Retina (tissue), 1 donor: ENCODE measurements around the gene GALNT12.

Experiments
- DNase-seq: peaks from one replicate; pipeline ENCODE4 v3.0.0-alpha.2; 2016

The GALNT12 gene

DNA sequence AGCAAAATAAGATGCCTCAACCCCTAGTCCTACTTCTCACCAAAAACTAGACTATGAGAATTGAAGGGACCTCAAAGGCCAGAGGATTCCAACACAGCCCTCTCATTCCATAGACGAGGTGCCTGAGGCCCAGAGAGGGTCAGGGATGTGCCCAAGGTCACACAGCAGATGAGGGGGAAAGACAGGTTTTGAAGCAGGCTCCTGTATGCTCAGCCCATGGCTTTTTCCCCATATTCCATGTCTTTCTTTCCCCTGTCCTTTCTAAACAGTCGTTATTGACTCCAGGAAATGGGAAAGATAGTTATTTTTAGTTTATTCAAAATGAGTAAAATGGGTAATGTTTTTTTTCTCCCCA is 75.1 kb downstream of the GALNT12 start:
- DNase-seq, result no peak

DNA sequence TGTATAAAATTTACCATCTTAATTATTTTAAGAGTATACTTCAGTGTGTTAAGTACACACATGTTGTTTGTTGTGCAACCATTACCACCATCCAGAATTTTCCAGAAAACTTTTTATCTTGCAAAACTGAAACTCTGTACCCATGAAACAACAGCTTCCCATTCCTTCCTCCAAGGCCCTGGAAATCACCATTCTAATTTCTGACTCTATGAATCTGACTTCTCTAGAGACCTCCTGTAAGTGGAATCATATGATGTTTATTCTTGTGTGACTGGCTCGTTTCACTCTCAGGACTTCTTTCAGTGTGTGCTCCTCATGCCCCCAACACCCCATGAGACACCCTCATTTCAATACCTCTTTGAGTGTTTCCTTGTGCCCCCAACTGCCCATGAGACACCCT is 75.8 kb downstream of the GALNT12 start:
- no peak for DNase-seq

DNA sequence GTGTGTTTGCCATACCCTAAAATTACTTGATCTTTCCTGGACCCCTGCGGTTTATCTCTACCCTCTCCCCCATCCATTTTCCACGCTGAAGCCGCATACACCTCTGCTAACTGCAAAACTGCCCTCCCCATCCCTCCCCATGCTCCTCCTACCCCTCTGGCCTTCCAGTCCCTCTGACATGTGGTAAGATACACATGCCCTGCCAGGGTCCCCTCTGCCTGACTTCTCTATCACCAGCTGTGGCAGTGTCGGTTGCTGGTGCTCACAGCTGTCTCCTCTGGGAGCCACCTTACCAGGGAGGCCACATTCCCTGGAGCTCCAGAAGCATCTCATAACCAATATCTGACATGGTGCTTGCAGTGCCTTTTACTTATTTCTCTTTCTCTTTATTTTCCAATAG is 77.4 kb downstream of the GALNT12 start:
- DNase-seq, result no peak

DNA sequence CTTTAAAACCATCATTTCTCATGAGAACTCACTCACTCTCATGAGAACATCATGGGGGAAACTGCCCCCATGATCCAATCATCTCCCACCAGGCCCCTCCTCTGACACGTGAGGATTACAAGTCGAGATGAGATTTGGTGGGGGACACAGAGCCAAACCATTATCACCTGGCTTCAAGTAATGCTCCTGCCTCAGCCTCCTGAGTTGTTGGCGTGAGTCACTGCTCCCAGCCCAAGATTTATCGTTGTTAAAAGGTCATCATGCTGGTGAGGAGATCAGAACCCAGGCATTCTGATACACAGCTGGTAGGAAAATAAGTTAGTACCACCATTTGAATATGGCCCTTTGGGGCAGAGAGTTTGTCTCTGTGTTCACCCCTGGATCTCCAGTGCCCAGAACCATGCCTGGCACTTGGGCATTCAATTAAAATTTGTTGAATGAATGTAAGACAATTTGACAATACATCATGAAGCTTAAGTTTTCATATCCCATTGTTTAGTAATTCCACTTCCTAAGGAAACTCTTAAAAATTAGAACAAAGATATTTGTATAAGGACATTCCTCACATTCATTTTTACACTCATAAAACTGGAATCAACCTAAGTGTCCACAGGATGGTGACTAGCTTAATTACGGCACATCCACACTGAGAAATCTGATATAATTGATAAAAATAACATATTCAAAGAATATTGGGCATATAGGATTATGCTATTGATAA is 78.3 kb downstream of the GALNT12 start:
- DNase-seq, result no peak

DNA sequence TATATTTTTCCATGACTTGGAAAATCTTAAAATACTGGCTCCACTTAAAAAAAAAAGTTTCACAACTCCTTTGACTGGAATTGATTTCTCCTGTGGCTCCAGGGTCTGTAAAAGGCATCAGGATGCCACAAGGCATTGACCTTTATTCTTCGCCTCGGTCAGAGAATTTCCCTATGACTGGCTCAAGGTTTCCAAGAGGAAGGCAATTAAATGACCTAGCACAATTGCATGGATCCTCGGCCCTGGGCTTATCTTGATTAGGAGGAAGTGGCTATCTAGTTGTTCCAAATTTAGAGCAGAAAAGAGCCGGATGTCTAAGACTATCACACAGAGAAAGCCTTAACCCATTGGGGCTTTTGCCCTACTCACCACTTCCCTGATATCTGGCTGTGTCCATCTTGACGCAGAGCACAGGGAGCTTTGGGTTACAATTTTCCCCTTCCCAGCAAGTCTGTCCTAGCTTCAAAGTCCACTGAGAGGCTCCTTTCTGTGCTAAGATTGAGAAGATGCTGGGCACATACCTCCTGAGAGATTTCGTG is 79.3 kb downstream of the GALNT12 start:
- no peak for DNase-seq

DNA sequence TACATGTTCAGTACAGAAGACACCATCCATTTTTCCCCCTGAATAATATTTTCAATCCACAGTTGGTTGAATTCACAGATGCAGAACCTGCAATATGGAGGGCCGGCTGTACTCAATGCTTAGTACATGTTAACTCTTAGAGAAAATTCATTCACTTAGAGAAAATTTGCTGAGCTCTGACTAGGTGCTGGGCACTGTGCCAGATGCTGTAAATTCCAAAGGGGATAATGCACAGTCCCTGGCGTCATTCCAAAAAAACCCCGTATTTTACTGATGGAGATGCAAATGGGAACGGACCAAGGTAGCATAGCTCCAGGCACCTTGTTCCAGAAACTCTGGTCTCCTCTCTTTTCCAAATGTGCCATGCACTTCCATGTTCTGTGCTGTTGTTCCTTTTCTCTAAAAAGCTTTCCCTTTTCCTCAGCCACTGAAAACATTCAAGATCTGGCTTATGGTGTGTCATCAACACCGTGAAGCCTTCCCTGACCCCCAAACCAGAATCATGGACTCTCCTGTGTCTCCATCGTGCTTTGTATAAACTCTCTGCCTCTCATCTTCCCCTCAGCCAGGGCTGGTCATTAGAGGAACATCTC is 80.5 kb downstream of the GALNT12 start:
- DNase-seq, result no peak

DNA sequence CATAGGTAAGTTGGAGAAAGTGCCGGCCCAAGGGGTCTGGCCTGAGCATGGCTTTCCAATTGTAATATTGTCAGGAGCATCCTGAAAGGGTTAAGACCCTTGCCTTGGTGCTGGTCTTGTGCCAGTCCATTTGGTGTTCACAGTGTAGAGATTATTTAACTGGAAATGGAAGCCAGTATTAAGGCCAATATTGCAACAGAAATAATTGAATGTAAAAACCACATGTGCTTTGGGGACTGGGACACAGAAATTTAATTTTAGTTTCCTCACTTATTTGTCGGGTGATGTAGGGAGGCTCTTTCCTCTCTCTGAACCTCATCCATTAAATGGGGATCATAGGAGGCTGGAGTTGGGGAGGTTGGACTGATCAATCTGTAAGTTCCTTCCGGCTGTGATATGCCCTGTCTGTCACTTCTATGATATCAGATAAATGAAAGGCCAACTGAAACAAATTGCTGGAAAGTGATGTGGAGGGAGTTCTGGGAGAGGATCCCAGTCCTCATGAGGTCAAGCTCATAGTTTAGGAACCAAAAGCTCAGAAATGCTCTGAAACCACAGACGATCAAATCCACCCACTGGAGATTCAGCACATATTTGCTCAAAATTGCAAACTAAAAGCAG is 81.4 kb downstream of the GALNT12 start:
- DNase-seq, result no peak

DNA sequence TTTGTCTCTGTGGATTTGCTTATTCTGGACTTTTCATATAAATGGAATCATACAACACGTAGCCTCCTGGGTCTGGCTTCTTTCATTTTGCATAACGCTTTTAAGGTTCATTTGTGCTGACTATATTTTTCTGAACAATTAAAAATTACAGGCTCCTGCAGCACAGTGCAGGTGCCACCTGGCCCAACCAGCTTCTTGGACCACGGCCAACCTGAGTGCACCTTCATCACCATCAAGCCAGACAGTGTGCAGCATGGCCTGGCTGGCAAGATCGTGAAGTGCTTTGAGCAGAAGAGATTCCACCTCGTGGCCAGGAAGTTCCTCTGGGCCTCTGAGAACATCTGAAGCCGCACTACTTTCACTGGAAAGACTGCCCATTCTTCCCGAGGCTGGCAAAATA is 82.8 kb downstream of the GALNT12 start:
- DNase-seq, result no peak

DNA sequence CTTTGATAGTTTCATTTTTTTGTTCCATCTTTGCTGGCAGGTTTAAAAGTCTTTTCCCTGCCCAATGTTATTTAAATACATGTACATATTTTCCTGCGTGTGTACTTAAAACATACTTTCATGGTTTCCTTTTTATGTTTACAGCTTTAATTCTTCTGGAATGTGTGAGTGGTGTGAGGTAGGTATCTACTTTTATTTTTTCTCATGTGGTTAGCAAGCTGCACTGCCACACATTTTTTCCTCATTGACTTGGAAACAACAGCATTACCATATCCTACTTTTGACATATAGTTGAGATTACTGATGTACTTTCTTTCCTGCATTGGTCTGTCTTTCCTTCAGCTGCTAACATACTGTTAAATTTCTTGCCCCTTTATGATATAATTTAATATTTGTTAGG is 84.8 kb downstream of the GALNT12 start:
- DNase-seq, result no peak

DNA sequence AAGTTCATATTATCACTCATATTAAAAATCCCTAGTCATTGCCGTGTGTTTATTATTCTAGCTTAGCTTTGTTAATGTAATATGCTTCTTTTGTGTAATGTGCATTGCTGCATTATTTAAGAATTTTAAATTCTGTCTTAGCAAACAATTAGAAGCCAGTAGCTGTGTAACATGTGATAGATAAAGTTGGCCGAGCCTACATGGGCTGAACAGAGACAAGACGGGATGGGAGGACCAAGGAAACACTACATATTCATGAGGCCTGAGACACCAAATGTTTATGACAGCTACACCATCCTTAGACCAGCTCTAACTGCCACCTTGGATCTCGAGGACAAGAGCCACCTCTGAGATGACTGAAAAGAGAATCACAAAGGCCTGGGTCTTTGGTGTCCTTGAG is 85.2 kb downstream of the GALNT12 start:
- DNase-seq, result no peak

DNA sequence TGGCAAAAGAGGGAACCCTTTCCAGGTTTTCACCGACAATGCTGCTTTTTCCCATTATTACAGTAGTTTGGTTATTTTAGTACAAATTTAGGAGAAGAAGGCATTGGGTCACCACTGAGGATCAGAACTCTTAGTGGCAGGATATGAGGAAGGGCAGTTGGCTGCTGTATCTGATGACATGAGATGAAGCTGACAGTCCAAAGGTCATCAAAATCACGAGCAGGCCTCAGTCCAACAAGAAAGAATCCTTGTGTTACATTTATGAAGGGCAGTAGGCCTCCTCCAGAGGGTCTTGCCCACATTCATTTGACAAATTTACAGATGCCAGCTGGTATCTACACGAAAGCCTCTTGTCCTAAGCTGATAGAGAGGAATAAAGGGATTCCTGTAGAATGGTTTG is 86.7 kb downstream of the GALNT12 start:
- no peak for DNase-seq

DNA sequence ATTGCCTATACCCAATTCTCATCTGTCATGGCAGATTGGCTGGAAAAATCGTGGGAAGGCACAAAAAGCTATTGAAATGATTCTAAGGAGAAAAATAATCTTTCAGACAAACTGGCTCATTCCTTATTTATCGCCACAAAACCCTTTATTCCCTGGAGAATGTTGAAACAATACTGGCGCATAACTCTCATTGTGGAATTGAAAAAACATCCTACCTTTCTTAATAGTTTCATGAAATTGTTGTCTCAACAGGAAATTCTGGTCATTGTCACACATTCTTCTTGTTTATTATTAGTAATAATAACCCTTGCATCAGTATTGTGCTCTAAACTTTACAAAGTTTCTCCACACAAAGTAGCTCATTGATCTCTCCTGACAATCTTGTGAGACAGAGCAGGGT is 87.3 kb downstream of the GALNT12 start:
- no peak for DNase-seq

DNA sequence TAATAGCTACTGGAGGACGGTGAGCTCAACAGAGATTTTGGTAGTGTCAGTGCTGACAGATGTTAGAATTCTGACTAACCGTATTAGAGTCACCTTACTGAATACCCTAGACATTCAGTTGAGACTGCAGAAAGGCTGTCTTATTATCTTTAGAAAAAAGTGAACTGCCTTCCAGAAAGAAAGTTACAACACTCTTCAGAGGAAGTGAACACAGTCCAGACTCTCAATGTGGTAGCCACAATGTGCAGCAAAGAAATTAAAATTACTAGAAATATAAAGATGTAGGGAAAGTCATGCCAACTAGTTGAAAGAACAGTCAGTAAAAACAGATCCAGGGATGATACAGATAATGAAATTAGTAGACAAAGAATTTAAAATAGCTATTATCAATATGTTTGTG is 89.2 kb downstream of the GALNT12 start:
- DNase-seq, result no peak

DNA sequence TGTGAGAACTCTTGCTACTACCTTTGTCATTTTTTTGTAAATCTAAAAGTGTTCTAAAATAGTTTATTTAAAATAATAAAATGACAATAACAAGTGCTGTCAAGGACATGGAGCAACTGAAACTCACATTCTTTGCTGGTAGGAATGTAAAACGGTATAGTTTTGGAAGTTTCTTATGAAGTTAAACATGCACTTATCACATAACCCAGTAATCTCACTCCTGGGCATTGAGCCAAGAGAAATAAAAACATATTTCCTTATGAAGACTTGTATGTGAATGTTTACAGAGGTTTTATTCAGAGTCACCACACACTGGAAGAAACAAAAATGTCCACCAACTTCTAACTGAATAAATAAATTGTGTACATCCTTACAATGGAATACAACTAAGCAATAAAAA is 90.3 kb downstream of the GALNT12 start:
- DNase-seq, result no peak

DNA sequence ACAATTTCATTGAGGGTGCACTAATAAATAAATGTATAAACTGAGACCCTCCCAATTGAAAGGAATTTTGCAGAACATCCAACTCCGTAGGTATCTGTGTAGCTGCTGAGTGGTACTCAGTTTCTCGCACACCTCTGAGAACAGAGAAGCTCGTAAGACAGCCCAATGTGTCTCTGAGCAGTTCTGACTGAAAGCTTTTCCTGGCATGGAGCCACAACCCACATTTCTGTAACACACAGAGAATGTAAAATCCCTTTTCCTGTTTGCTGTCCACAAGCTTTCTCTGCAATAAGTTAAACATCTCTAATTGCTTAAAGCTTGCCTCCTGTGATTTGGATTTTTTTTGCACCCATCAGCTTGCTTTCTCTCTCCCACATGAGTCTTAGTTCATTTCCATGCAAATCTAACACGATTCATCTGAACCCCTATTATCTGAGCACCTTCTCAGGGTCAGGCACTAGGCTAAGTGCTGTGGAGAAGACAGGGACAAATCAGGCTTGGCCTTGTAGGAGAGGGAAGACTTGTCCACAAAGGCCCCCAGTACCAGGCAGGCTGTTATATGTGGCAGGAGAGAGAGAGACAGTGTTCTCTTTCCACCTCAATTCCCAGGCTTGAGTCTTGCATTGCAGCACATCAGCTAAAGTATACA is 92.1 kb downstream of the GALNT12 start:
- DNase-seq, result no peak
